ENCODE measurements around the gene KRTAP4-2. TPM values are rescaled to one million over a fixed set of nuclear protein-coding genes. Genes with fewer than 3 reads are reported as not detected.
"Not testable (repeated sequence)": the region's sequence is repeated elsewhere in the genome, so short reads cannot be mapped to it uniquely, and the experiment has no call there.

Gene KRTAP4-2
- total RNA-seq, 4 donors from 2014 or later = not detected

GRCh38 chr17:41160648-41161047 is 17.4 kb downstream of the KRTAP4-2 start, which contains the start of gene KRTAP4-4:
TSS of gene KRTAP4-4 (minus strand) at chr17:41160748. CDS start at chr17:41160691, 57 bp downstream.
- Histone ChIP-seq H3K9me3 (no peaks in the 10 kb centered on the region), H3K4me3 (replicated peaks in 1 of 3) (no peak within 1 kb of the TSS), H3K4me1 (no peaks in the 10 kb centered on the region), H3K27me3 (no peaks in the 10 kb centered on the region), H3K27ac (no peak within 1 kb of the TSS), H3K36me3 (no peaks in the 10 kb centered on the region)
- no peak for TF ChIP-seq CTCF (IDR thresholded peaks at IDR 0.05)
- no peak for TF ChIP-seq POLR2A (IDR thresholded peaks at IDR 0.05)
- 88% methylated on average over 1 of the region's 1 CpG for WGBS, 2 donors
- DNase-seq = no peak
- intact Hi-C loops (cut with DNase I) = no loop called here

DNA sequence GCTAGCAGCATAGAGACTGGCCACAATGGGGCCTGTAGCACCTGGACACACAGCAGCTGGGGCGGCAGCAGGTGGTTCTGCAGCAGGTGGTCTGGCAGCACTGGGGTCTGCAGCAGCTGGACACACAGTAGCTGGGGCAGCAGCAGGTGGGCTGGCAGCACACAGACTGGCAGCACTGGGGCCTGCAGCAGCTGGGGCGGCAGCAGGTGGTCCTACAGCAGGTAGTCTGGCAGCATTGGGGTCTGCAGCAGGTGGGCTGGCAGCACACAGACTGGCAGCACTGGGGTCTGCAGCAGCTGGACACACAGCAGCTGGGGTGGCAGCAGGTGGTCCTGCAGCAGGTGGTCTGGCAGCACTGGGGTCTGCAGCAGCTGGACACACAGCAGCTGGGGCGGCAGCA is 17.8 kb downstream of the KRTAP4-2 start:
- not testable (repeated sequence) for H3K27me3 ChIP-seq

DNA sequence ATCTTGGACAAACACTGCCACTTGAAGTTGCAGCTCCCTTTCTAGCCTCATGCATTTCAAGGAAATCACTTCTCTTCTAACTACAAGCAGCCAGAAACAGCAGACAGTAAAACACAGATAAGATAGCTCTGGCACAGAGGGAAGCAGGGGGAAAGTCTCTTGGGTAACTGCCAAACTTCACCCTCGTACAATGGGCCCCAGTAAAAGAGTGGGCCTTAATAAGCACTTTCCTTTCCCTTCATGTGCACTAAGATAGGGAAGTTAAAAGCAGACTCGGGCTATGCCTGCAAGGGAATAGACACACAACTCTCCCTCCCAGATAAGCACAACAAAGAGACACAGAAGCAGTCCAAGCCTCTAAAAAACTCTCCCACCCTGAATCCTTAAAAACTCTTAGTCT is 24.2 kb downstream of the KRTAP4-2 start:
- Histone ChIP-seq H3K4me3 (replicated peaks in 1 of 3) (no peak overlapping the region), H3K27me3 (no peaks in the 10 kb centered on the region), H3K36me3 (no peaks in the 10 kb centered on the region), H3K9me3 (no peaks in the 10 kb centered on the region), H3K27ac (no peak overlapping the region), H3K4me1 (no peaks in the 10 kb centered on the region)
- TF ChIP-seq CTCF (IDR thresholded peaks at IDR 0.05) (no peak), POLR2A (IDR thresholded peaks at IDR 0.05) (no peak)
- intact Hi-C loops (cut with DNase I) = no loop called here
- DNase-seq = peak in 1 of 2 donors; percentile 1
- whole genome bisulfite sequencing, 2 donors = 8 to 10% methylated on average over 2 of the region's 2 CpGs

More for the DNA sequence above, 17.8 kb downstream of the KRTAP4-2 start:
- WGBS, 2 donors = 79 to 83% methylated on average over 2 of the region's 3 CpGs
- H3K4me1 ChIP-seq; intact Hi-C loops (cut with DNase I); H3K4me3 ChIP-seq (replicated peaks in 1 of 3); H3K36me3 ChIP-seq; H3K27ac ChIP-seq; DNase-seq; H3K9me3 ChIP-seq: not testable (repeated sequence)

DNA sequence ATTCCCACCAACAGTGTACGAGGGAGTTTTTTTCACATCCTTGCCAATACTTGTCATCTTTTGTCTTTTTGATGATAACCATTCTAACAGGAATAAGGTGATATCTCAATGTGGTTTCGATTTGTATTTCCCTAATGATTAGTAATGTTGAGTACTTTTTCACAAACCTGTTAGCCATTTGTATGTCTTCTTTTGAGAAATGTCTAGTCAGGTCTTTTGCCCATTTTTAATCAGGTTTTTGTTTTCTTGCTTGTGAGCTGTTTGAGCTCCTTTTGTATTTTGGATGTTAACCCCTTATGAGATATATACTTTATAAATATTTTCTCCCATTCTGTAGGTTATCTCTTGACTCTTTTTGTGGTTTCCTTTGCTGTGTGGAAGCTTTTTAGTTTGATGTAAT is 26.5 kb downstream of the KRTAP4-2 start:
- DNase-seq = no peak
- Histone ChIP-seq H3K27ac (no peak overlapping the region), H3K4me3 (replicated peaks in 1 of 3) (no peak overlapping the region), H3K9me3 (no peaks in the 10 kb centered on the region), H3K27me3 (no peaks in the 10 kb centered on the region), H3K36me3 (no peaks in the 10 kb centered on the region), H3K4me1 (no peaks in the 10 kb centered on the region)
- WGBS, 2 donors = 75 to 89% methylated on average over 2 of the region's 2 CpGs
- intact Hi-C loops (cut with DNase I) = no loop called here
- TF ChIP-seq CTCF (IDR thresholded peaks at IDR 0.05) (no peak), POLR2A (IDR thresholded peaks at IDR 0.05) (no peak)

DNA sequence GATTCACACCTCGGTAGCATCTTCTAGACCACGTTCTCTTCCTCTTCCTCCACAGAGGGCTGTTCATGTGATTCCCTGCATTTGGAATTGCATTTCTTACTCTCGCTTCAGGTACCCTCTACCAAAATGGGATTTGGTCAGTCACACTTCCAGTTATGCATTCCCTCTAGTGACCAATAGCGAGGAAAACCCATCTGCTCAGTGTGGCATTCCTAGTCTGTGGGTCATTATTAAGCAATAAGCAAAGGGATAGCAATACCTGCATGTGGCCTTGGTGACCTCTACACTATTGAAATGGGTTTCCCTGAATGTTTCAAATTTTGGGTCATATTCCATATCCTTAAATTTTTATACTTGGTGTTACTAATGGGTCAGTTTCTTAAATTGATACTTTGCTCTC is 28.0 kb downstream of the KRTAP4-2 start:
- no peaks in the 10 kb centered on the region for H3K36me3 ChIP-seq
- intact Hi-C loops (cut with DNase I) = no loop called here
- 91 to 92% methylated on average over 4 of the region's 4 CpGs for WGBS, 2 donors
- H3K4me3 ChIP-seq (replicated peaks in 1 of 3) = no peak overlapping the region
- DNase-seq = no peak
- no peak overlapping the region for H3K27ac ChIP-seq
- H3K9me3 ChIP-seq = no peaks in the 10 kb centered on the region
- TF ChIP-seq POLR2A (IDR thresholded peaks at IDR 0.05) = no peak
- TF ChIP-seq CTCF (IDR thresholded peaks at IDR 0.05) = no peak
- no peaks in the 10 kb centered on the region for H3K27me3 ChIP-seq
- H3K4me1 ChIP-seq = no peaks in the 10 kb centered on the region

- 43% methylated on average over 2 of the region's 2 CpGs; no CpG with 5 or more reads in 1 of the 2 donors for WGBS, 2 donors
- Histone ChIP-seq H3K9me3 (no peaks in the 10 kb centered on the region), H3K4me3 (replicated peaks in 1 of 3) (no peak within 1 kb of the TSS), H3K4me1 (no peaks in the 10 kb centered on the region), H3K27me3 (no peaks in the 10 kb centered on the region), H3K27ac (no peak within 1 kb of the TSS), H3K36me3 (no peaks in the 10 kb centered on the region)
- no peak for DNase-seq
- intact Hi-C loops (cut with DNase I) = no loop called here
- no peak for TF ChIP-seq CTCF (IDR thresholded peaks at IDR 0.05)
- TF ChIP-seq POLR2A (IDR thresholded peaks at IDR 0.05) = no peak
These were observed 28.4 kb downstream of the KRTAP4-2 start, which contains the start of gene KRTAP4-5 for GRCh38 chr17:41149652-41149985. TSS of gene KRTAP4-5 (minus strand) at chr17:41149825. CDS start at chr17:41149767, 58 bp downstream.

- H3K36me3 ChIP-seq; H3K27me3 ChIP-seq; H3K4me1 ChIP-seq; H3K9me3 ChIP-seq; intact Hi-C loops (cut with DNase I); H3K4me3 ChIP-seq (replicated peaks in 1 of 3); H3K27ac ChIP-seq; DNase-seq: not testable (repeated sequence)
- 79 to 83% methylated on average over 7 to 9 of the region's 10 CpGs for WGBS, 2 donors
These were observed 28.9 kb downstream of the KRTAP4-2 start for GRCh38 chr17:41148971-41149651.
